Measurements from ENCODE around the gene AIFM1.

GRCh38 chrX:130171446-130172126 is 5.9 kb upstream of the AIFM1 start, which contains the start of gene RAB33A:
- TF ChIP-seq REST (IDR thresholded peaks at IDR 0.05; ENCODE audit: insufficient read depth in 1 of 2, low read depth in 2 of 2, low read length in 2 of 2), result no peak
- TF ChIP-seq FOXP2 (optimal IDR thresholded peaks at IDR 0.05; ENCODE audit: borderline replicate concordance, extremely low read depth, extremely low read length, insufficient read depth), result no peak

All from PFSK-1 (cell line).